H1 (cell line): ENCODE measurements around the gene WDR81.

Experiments used
- BCL11A ChIP-seq, 2 experiments: IDR thresholded peaks; one replicate each; pipeline ENCODE4 v1.6.1; 2011; ENCODE audit warnings: low read depth in 2 of 2, low read length in 2 of 2, mild to moderate bottlenecking in 2 of 2
- CREB1 ChIP-seq: IDR thresholded peaks from 2 replicates; pipeline ENCODE4 v1.6.1; 2012; ENCODE audit warnings: inconsistent platforms
- CTCF ChIP-seq, 3 experiments: IDR thresholded peaks; 1 replicate in 2 of 3; 2 replicates in 1 of 3; pipeline versions ENCODE4 v1.5.1 to v1.6.1; 2011; ENCODE audit warnings: low read length in 3 of 3, mild to moderate bottlenecking in 3 of 3, inconsistent platforms in 2 of 3, low read depth in 1 of 3, moderate library complexity in 1 of 3; ENCODE audit not compliant: insufficient read depth in 1 of 3; ENCODE audit errors: control extremely low read depth in 1 of 3
- GTF2F1 ChIP-seq: IDR thresholded peaks from 2 replicates; pipeline ENCODE4 v1.6.1; 2012; ENCODE audit warnings: low read depth, low read length, improper control_type of control experiment, borderline replicate concordance
- HDAC6 ChIP-seq: IDR thresholded peaks from one replicate; pipeline ENCODE4 v1.7.1; 2012; ENCODE audit warnings: low read depth, mild to moderate bottlenecking, inconsistent platforms, low read length, moderate library complexity
- JUN ChIP-seq: IDR thresholded peaks from 2 replicates; pipeline ENCODE4 v1.6.1; 2011; ENCODE audit warnings: low read depth, mild to moderate bottlenecking, improper control_type of control experiment, low read length
- JUND ChIP-seq: IDR thresholded peaks from 2 replicates; pipeline ENCODE4 v1.6.1; 2011; ENCODE audit warnings: mild to moderate bottlenecking, improper control_type of control experiment, low read length
- MAFK ChIP-seq: IDR thresholded peaks from 2 replicates; pipeline ENCODE4 v1.6.1; 2012; ENCODE audit warnings: low read depth, mild to moderate bottlenecking, improper control_type of control experiment, low read length
- POLR2A ChIP-seq, 2 experiments: IDR thresholded peaks; 1 replicate in 1 of 2; 2 replicates in 1 of 2; pipeline ENCODE4 v1.6.1; 2011; ENCODE audit warnings: low read depth in 2 of 2, low read length in 2 of 2, mild to moderate bottlenecking in 2 of 2; ENCODE audit errors: control extremely low read depth in 1 of 2
- POLR2AphosphoS5 ChIP-seq: IDR thresholded peaks from 2 replicates; pipeline ENCODE4 v1.6.1; 2011; ENCODE audit warnings: low read depth, low read length
- RAD21 ChIP-seq, 2 experiments: IDR thresholded peaks in 1 of 2; conservative IDR thresholded peaks in 1 of 2; 2 replicates each; pipeline ENCODE4 v1.6.1; 2011; ENCODE audit warnings: low read depth in 2 of 2, low read length in 2 of 2, improper control_type of control experiment in 1 of 2, inconsistent platforms in 1 of 2, mild to moderate bottlenecking in 1 of 2, moderate library complexity in 1 of 2
- YY1 ChIP-seq: IDR thresholded peaks from 2 replicates; pipeline ENCODE4 v1.6.1; 2011; ENCODE audit warnings: low read depth, mild to moderate bottlenecking, low read length
- ZNF274 ChIP-seq: IDR thresholded peaks from 2 replicates; pipeline ENCODE4 v1.7.0; 2012; ENCODE audit warnings: low read length, borderline replicate concordance; ENCODE audit errors: extremely low read depth

- TF ChIP-seq POLR2A (IDR thresholded peaks at IDR 0.05; ENCODE audit: control extremely low read depth in 1 of 2, low read depth in 2 of 2, low read length in 2 of 2) (no peak), HDAC6 (no peak), POLR2AphosphoS5 (no peak; the same call in 1 of the 2 replicates), YY1 (no peak), CTCF (IDR thresholded peaks at IDR 0.05; ENCODE audit: control extremely low read depth in 1 of 3, insufficient read depth in 1 of 3, low read depth in 1 of 3, low read length in 3 of 3) (no peak), BCL11A (IDR thresholded peaks at IDR 0.05; ENCODE audit: low read depth in 2 of 2, low read length in 2 of 2) (no peak), GTF2F1 (no peak), RAD21 (IDR thresholded peaks at IDR 0.05 in 1 of 2, conservative IDR thresholded peaks at IDR 0.05 in 1 of 2; ENCODE audit: low read depth in 2 of 2, low read length in 2 of 2) (no peak), ZNF274 (no peak), JUND (no peak), CREB1 (no peak), JUN (no peak), MAFK (no peak)
Observed at GRCh38 chr17:1774390-1775176, 50.1 kb downstream of the WDR81 start.
